HCT116 (cell line): ENCODE results near the gene MESD.

Experiments used
- EGR1 ChIP-seq: IDR thresholded peaks from 2 replicates; pipeline ENCODE4 v1.6.1; 2012; ENCODE audit warnings: low read depth
- EZH2 ChIP-seq: fragments of 200-600 bp; sonication (generic); IDR thresholded peaks from 2 replicates; pipeline ENCODE4 v1.6.1; 2017; ENCODE audit warnings: antibody characterized with exemption, mixed run types
- JUND ChIP-seq: IDR thresholded peaks from 2 replicates; pipeline ENCODE4 v1.6.1; 2012
- POLR2A ChIP-seq: IDR thresholded peaks from 2 replicates; pipeline ENCODE4 v1.7.0; 2011; ENCODE audit warnings: borderline replicate concordance; ENCODE audit not compliant: insufficient read depth, insufficient read length; ENCODE audit errors: extremely low read depth
- POLR2AphosphoS5 ChIP-seq: IDR thresholded peaks from 2 replicates; pipeline ENCODE4 v1.6.1; 2011; ENCODE audit warnings: mild to moderate bottlenecking, low read depth, low read length, moderate library complexity
- RAD21 ChIP-seq: IDR thresholded peaks from 2 replicates; pipeline ENCODE4 v1.6.1; 2012; ENCODE audit warnings: low read depth, mild to moderate bottlenecking
- SRF ChIP-seq: IDR thresholded peaks from 2 replicates; pipeline ENCODE4 v1.6.1; 2012; ENCODE audit warnings: low read depth
- TCF7L2 ChIP-seq: IDR thresholded peaks from 2 replicates; pipeline ENCODE4 v1.7.0; 2011; ENCODE audit warnings: borderline replicate concordance, inconsistent platforms; ENCODE audit not compliant: insufficient read depth, insufficient read length; ENCODE audit errors: extremely low read depth
- YY1 ChIP-seq: IDR thresholded peaks from 2 replicates; pipeline ENCODE4 v1.6.1; 2011; ENCODE audit warnings: low read length, low read depth, moderate library complexity, mild to moderate bottlenecking; ENCODE audit not compliant: insufficient replicate concordance; ENCODE audit errors: extremely low read depth
- ZNF274 ChIP-seq: fragments of 200-500 bp; sonication (Bioruptor generic); IDR thresholded peaks from 2 replicates; pipeline ENCODE4 v1.6.1; 2014; ENCODE audit warnings: mild to moderate bottlenecking, low read depth, low read length, inconsistent platforms
- TF ChIP-seq, protein P1 (sequence below), 3 experiments: fragments of 200-600 bp in 1 of 3; sonication (generic) in 1 of 3; IDR thresholded peaks in 2 of 3; conservative IDR thresholded peaks in 1 of 3; 2 replicates each; pipeline ENCODE4 v1.5.1; 2012 to 2017; ENCODE audit warnings: low read depth in 2 of 3, low read length in 2 of 3, antibody characterized with exemption in 1 of 3, borderline replicate concordance in 1 of 3, control low read depth in 1 of 3, mild to moderate bottlenecking in 1 of 3, mixed read lengths in 1 of 3, mixed run types in 1 of 3, moderate library complexity in 1 of 3; ENCODE audit not compliant: insufficient read depth in 1 of 3
- TF ChIP-seq, protein P2 (sequence below): IDR thresholded peaks from 2 replicates; pipeline ENCODE4 v1.6.1; 2012

GRCh38 chr15:80953953-80954778 is 35.5 kb downstream of the MESD start:
- TF ChIP-seq, protein P1, sequence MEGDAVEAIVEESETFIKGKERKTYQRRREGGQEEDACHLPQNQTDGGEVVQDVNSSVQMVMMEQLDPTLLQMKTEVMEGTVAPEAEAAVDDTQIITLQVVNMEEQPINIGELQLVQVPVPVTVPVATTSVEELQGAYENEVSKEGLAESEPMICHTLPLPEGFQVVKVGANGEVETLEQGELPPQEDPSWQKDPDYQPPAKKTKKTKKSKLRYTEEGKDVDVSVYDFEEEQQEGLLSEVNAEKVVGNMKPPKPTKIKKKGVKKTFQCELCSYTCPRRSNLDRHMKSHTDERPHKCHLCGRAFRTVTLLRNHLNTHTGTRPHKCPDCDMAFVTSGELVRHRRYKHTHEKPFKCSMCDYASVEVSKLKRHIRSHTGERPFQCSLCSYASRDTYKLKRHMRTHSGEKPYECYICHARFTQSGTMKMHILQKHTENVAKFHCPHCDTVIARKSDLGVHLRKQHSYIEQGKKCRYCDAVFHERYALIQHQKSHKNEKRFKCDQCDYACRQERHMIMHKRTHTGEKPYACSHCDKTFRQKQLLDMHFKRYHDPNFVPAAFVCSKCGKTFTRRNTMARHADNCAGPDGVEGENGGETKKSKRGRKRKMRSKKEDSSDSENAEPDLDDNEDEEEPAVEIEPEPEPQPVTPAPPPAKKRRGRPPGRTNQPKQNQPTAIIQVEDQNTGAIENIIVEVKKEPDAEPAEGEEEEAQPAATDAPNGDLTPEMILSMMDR (IDR thresholded peaks at IDR 0.05 in 2 of 3, conservative IDR thresholded peaks at IDR 0.05 in 1 of 3; ENCODE audit: borderline replicate concordance in 1 of 3, insufficient read depth in 1 of 3, low read depth in 2 of 3, low read length in 2 of 3): no peak
- TF ChIP-seq, protein P2, sequence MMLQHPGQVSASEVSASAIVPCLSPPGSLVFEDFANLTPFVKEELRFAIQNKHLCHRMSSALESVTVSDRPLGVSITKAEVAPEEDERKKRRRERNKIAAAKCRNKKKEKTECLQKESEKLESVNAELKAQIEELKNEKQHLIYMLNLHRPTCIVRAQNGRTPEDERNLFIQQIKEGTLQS: no peak
- TF ChIP-seq EZH2 (no peak), POLR2AphosphoS5 (no peak), TCF7L2 (no peak), POLR2A (no peak), RAD21 (no peak), SRF (no peak), YY1 (no peak), ZNF274 (no peak), JUND (no peak), EGR1 (no peak)
